ENCODE results near the gene HTR3D. TPM values are rescaled to one million over a fixed set of nuclear protein-coding genes. Genes with fewer than 3 reads are reported as not detected.

The HTR3D gene
- total and polyA plus RNA-seq, 2 of the 13 experiments (the other 11 are each of a cell fraction or from before 2014, with no cell fraction given): not detected

GRCh38 chr3:184016811-184017671, 14.5 kb upstream of the HTR3D start (continued):
- TF ChIP-seq RERE (CRISPR knock-in tag; IDR thresholded peaks at IDR 0.05; ENCODE audit: low read depth) (no peak), ZNF136 (CRISPR knock-in tag; IDR thresholded peaks at IDR 0.05; ENCODE audit: low read depth) (no peak), NFYB (CRISPR knock-in tag; IDR thresholded peaks at IDR 0.05) (no peak), ZNF816 (CRISPR knock-in tag; IDR thresholded peaks at IDR 0.05; ENCODE audit: borderline replicate concordance) (no peak), ATF4 (CRISPR knock-in tag; IDR thresholded peaks at IDR 0.05) (no peak; a peak in 1 of 4 replicates), ZNF546 (CRISPR knock-in tag; conservative IDR thresholded peaks at IDR 0.05) (no peak), ZNF362 (CRISPR knock-in tag; IDR thresholded peaks at IDR 0.05; ENCODE audit: borderline replicate concordance) (peak; percentile 9; the same call in 1 of the 2 replicates), DNMT1 (CRISPR knock-in tag; IDR thresholded peaks at IDR 0.05) (no peak; the same call in 1 of the 2 replicates), CCDC6 (CRISPR knock-in tag; IDR thresholded peaks at IDR 0.05) (0 out of 2 replicates have a peak, but pooled peaks have one; percentile 45), JUN (CRISPR knock-in tag; IDR thresholded peaks at IDR 0.05) (no peak), ZNF468 (CRISPR knock-in tag; IDR thresholded peaks at IDR 0.05) (no peak; the same call in 1 of the 2 replicates), FLYWCH1 (CRISPR knock-in tag; IDR thresholded peaks at IDR 0.05) (no peak), ZNF766 (CRISPR knock-in tag; IDR thresholded peaks at IDR 0.05; ENCODE audit: borderline replicate concordance) (peak; percentile 59; the same call in 1 of the 2 replicates), NCOA5 (CRISPR knock-in tag; IDR thresholded peaks at IDR 0.05) (no peak), PLRG1 (conservative IDR thresholded peaks at IDR 0.05) (no peak), ZNF253 (CRISPR knock-in tag; IDR thresholded peaks at IDR 0.05; ENCODE audit: borderline replicate concordance) (no peak), NFKB2 (CRISPR knock-in tag; IDR thresholded peaks at IDR 0.05; ENCODE audit: borderline replicate concordance) (0 out of 2 replicates have a peak, but pooled peaks have one; percentile 26), ZBTB33 (CRISPR knock-in tag; IDR thresholded peaks at IDR 0.05) (0 out of 2 replicates have a peak, but pooled peaks have one; percentile 68)

All from HepG2 (cell line).